Mucosa of rectum (tissue), 2 donors: ENCODE measurements around the gene FAM83E.
A peak's percentile ranks its signal among the peaks of the same experiment; 100 is the strongest.

Source experiments
- H3K27ac ChIP-seq, 2 donors: one replicate each; pipeline ENCODE4 v1.7.0; 2013; ENCODE audit warnings: inconsistent platforms in 2 of 2, low read depth in 2 of 2, low read length in 2 of 2
- H3K27me3 ChIP-seq, 2 donors: one replicate each; pipeline ENCODE4 v1.7.0; 2013; ENCODE audit warnings: low read length in 2 of 2; ENCODE audit not compliant: control insufficient read depth in 2 of 2, insufficient read depth in 2 of 2
- H3K36me3 ChIP-seq, 2 donors: one replicate each; pipeline ENCODE4 v1.7.0; 2013; ENCODE audit warnings: low read length in 2 of 2; ENCODE audit not compliant: control insufficient read depth in 2 of 2, insufficient read depth in 2 of 2
- H3K4me1 ChIP-seq, 2 donors: one replicate each; pipeline ENCODE4 v1.7.0; 2013; ENCODE audit warnings: low read length in 2 of 2, mild to moderate bottlenecking in 1 of 2; ENCODE audit not compliant: control insufficient read depth in 2 of 2, insufficient read depth in 2 of 2
- H3K4me3 ChIP-seq, 2 donors: one replicate each; pipeline ENCODE4 v1.7.0; 2013; ENCODE audit warnings: low read length in 2 of 2
- H3K9ac ChIP-seq, 2 donors: one replicate each; pipeline ENCODE4 v1.7.0; 2013; ENCODE audit warnings: low read length in 2 of 2, low read depth in 1 of 2, mild to moderate bottlenecking in 1 of 2
- H3K9me3 ChIP-seq, 2 donors: one replicate each; pipeline ENCODE4 v1.7.0; 2013; ENCODE audit warnings: low read length in 2 of 2; ENCODE audit not compliant: control insufficient read depth in 2 of 2
- donor health status: healthy.
- donor health status: Normal muscosa, but diverticular disease.

Gene FAM83E

GRCh38 chr19:48613024-48613851, 1.6 kb downstream of the FAM83E start:
- H3K4me1 ChIP-seq: peaks cover 46 to 47% of the 10 kb centered on the region in 2 donors
- peak overlapping the region; percentile 95 to 99 for H3K9ac ChIP-seq
- H3K27me3 ChIP-seq: no peaks in the 10 kb centered on the region
- H3K4me3 ChIP-seq: peak overlapping the region; percentile 71 to 81
- H3K27ac ChIP-seq: peak overlapping the region; percentile 95 to 97
- no peaks in the 10 kb centered on the region for H3K9me3 ChIP-seq
- H3K36me3 ChIP-seq: peaks cover 28 to 36% of the 10 kb centered on the region in 2 donors

- peaks cover 24 to 29% of the 10 kb centered on the region in 2 donors for H3K36me3 ChIP-seq
- no peak overlapping the region for H3K4me3 ChIP-seq
These were observed 3.0 kb downstream of the FAM83E start for GRCh38 chr19:48611872-48612271.

GRCh38 chr19:48609571-48610108, 5.2 kb downstream of the FAM83E start:
- peaks cover 13 to 17% of the 10 kb centered on the region in 2 donors for H3K4me1 ChIP-seq
- no peak overlapping the region for H3K9ac ChIP-seq
- no peak overlapping the region for H3K4me3 ChIP-seq
- H3K9me3 ChIP-seq: no peaks in the 10 kb centered on the region
- no peak overlapping the region for H3K27ac ChIP-seq
- peaks cover 10 to 13% of the 10 kb centered on the region in 2 donors for H3K36me3 ChIP-seq
- H3K27me3 ChIP-seq: no peaks in the 10 kb centered on the region

More at GRCh38 chr19:48611872-48612271, 3.0 kb downstream of the FAM83E start:
- no peaks in the 10 kb centered on the region for H3K27me3 ChIP-seq
- peaks cover 32 to 33% of the 10 kb centered on the region in 2 donors for H3K4me1 ChIP-seq
- H3K27ac ChIP-seq: no peak overlapping the region
- no peak overlapping the region for H3K9ac ChIP-seq
- H3K9me3 ChIP-seq: no peaks in the 10 kb centered on the region

- H3K36me3 ChIP-seq: peaks cover 10 to 13% of the 10 kb centered on the region in 2 donors
- peak overlapping the region in 1 of 2 donors; percentile 3 for H3K4me3 ChIP-seq
- no peak overlapping the region for H3K27ac ChIP-seq
- no peaks in the 10 kb centered on the region for H3K9me3 ChIP-seq
- no peaks in the 10 kb centered on the region for H3K27me3 ChIP-seq
- peak overlapping the region; percentile 34 to 41 for H3K9ac ChIP-seq
- H3K4me1 ChIP-seq: peaks cover 10 to 16% of the 10 kb centered on the region in 2 donors
These were observed 6.0 kb downstream of the FAM83E start for GRCh38 chr19:48608798-48609263.

GRCh38 chr19:48607359-48607755, 7.5 kb downstream of the FAM83E start:
- Histone ChIP-seq H3K9ac (no peak overlapping the region), H3K27ac (no peak overlapping the region), H3K27me3 (no peaks in the 10 kb centered on the region), H3K36me3 (peaks cover 12 to 15% of the 10 kb centered on the region in 2 donors), H3K9me3 (no peaks in the 10 kb centered on the region), H3K4me1 (peaks cover 13 to 15% of the 10 kb centered on the region in 2 donors), H3K4me3 (no peak overlapping the region)

GRCh38 chr19:48606463-48607358, 8.2 kb downstream of the FAM83E start, which contains the start of gene SPACA4:
TSS of gene SPACA4 (plus strand) at chr19:48606742. CDS start at chr19:48606979, 237 bp downstream.
- H3K27me3 ChIP-seq: no peaks in the 10 kb centered on the region
- no peaks in the 10 kb centered on the region for H3K9me3 ChIP-seq
- peaks cover 12% of the 10 kb centered on the region in 2 donors for H3K4me1 ChIP-seq
- H3K4me3 ChIP-seq: no peak within 1 kb of the TSS
- H3K27ac ChIP-seq: no peak within 1 kb of the TSS
- H3K36me3 ChIP-seq: peaks cover 11 to 15% of the 10 kb centered on the region in 2 donors
- H3K9ac ChIP-seq: no peak within 1 kb of the TSS

GRCh38 chr19:48603850-48604249, 11.0 kb downstream of the FAM83E start:
- Histone ChIP-seq H3K9me3 (no peaks in the 10 kb centered on the region), H3K9ac (no peak overlapping the region), H3K27ac (no peak overlapping the region), H3K4me1 (peaks cover 9 to 11% of the 10 kb centered on the region in 2 donors), H3K4me3 (no peak overlapping the region), H3K27me3 (no peaks in the 10 kb centered on the region), H3K36me3 (peaks cover 4 to 11% of the 10 kb centered on the region in 2 donors)

GRCh38 chr19:48603449-48603848, 11.4 kb downstream of the FAM83E start:
- H3K27ac ChIP-seq: peak overlapping the region in 1 of 2 donors; percentile 5
- no peak overlapping the region for H3K4me3 ChIP-seq
- H3K4me1 ChIP-seq: peaks cover 8 to 11% of the 10 kb centered on the region in 2 donors
- H3K9ac ChIP-seq: peak overlapping the region in 1 of 2 donors; percentile 26
- H3K27me3 ChIP-seq: no peaks in the 10 kb centered on the region
- H3K9me3 ChIP-seq: no peaks in the 10 kb centered on the region
- H3K36me3 ChIP-seq: peaks cover 4 to 11% of the 10 kb centered on the region in 2 donors

- Histone ChIP-seq H3K4me3 (no peak overlapping the region), H3K27ac (peak overlapping the region; percentile 5 to 29), H3K9me3 (no peaks in the 10 kb centered on the region), H3K36me3 (peaks cover 4 to 11% of the 10 kb centered on the region in 2 donors), H3K4me1 (peaks cover 8 to 11% of the 10 kb centered on the region in 2 donors), H3K27me3 (no peaks in the 10 kb centered on the region), H3K9ac (peak overlapping the region in 1 of 2 donors; percentile 26)
These were observed 11.9 kb downstream of the FAM83E start for GRCh38 chr19:48603001-48603400.
